H1 (cell line): ENCODE data around the gene CARD14.

Experiments used
- CEBPB ChIP-seq: IDR thresholded peaks from 2 replicates; pipeline ENCODE4 v1.6.1; 2012; ENCODE audit warnings: low read depth, low read length
- CTCF ChIP-seq, 3 experiments: IDR thresholded peaks; 1 replicate in 2 of 3; 2 replicates in 1 of 3; pipeline versions ENCODE4 v1.5.1 to v1.6.1; 2011; ENCODE audit warnings: low read length in 3 of 3, mild to moderate bottlenecking in 3 of 3, inconsistent platforms in 2 of 3, low read depth in 1 of 3, moderate library complexity in 1 of 3; ENCODE audit not compliant: insufficient read depth in 1 of 3; ENCODE audit errors: control extremely low read depth in 1 of 3
- EZH2 ChIP-seq: fragments of 200-600 bp; sonication (generic); IDR thresholded peaks from 2 replicates; pipeline ENCODE4 v1.7.1; 2012; ENCODE audit warnings: low read depth, mild to moderate bottlenecking, moderate library complexity, low read length, inconsistent platforms; ENCODE audit not compliant: severe bottlenecking
- GABPA ChIP-seq: IDR thresholded peaks from 2 replicates; pipeline ENCODE4 v1.6.1; 2011; ENCODE audit warnings: mild to moderate bottlenecking, low read length, moderate library complexity, borderline replicate concordance; ENCODE audit not compliant: insufficient read depth
- JUN ChIP-seq: IDR thresholded peaks from 2 replicates; pipeline ENCODE4 v1.6.1; 2011; ENCODE audit warnings: low read depth, mild to moderate bottlenecking, improper control_type of control experiment, low read length
- KDM5A ChIP-seq: fragments of 200-600 bp; IDR thresholded peaks from 2 replicates; pipeline ENCODE4 v1.7.1; 2012; ENCODE audit warnings: mild to moderate bottlenecking, low read length, inconsistent platforms, mixed read lengths
- MAX ChIP-seq: IDR thresholded peaks from 2 replicates; pipeline ENCODE4 v1.6.1; 2012; ENCODE audit warnings: inconsistent platforms
- SIN3A ChIP-seq, 2 experiments: IDR thresholded peaks in 1 of 2; conservative IDR thresholded peaks in 1 of 2; 2 replicates each; pipeline ENCODE4 v1.6.1; 2011 to 2012; ENCODE audit warnings: low read length in 2 of 2, improper control_type of control experiment in 1 of 2, low read depth in 1 of 2, mild to moderate bottlenecking in 1 of 2
- ZNF274 ChIP-seq: IDR thresholded peaks from 2 replicates; pipeline ENCODE4 v1.7.0; 2012; ENCODE audit warnings: low read length, borderline replicate concordance; ENCODE audit errors: extremely low read depth

GRCh38 chr17:80183581-80184422, 14.0 kb downstream of the CARD14 start:
- TF ChIP-seq EZH2 (no peak), CTCF (IDR thresholded peaks at IDR 0.05; ENCODE audit: control extremely low read depth in 1 of 3, insufficient read depth in 1 of 3, low read depth in 1 of 3, low read length in 3 of 3) (peak in 1 of 3 experiments; percentile 1; a peak in 1 of 4 replicates), KDM5A (no peak), ZNF274 (no peak), JUN (no peak), MAX (no peak), CEBPB (no peak), GABPA (no peak), SIN3A (conservative IDR thresholded peaks at IDR 0.05 in 1 of 2, IDR thresholded peaks at IDR 0.05 in 1 of 2; ENCODE audit: low read depth in 1 of 2, low read length in 2 of 2) (no peak)
